Middle frontal gyrus (tissue), 1 donor: ENCODE data around the gene OSBPL10.
"Not testable (repeated sequence)": the region's sequence is repeated elsewhere in the genome, so short reads cannot be mapped to it uniquely, and the experiment has no call there.

Experiments
- DNase-seq: peaks from one replicate; pipeline ENCODE4 v3.0.0-alpha.2; 2015; ENCODE audit warnings: low spot score; ENCODE audit errors: extremely low spot score

The OSBPL10 gene

DNA sequence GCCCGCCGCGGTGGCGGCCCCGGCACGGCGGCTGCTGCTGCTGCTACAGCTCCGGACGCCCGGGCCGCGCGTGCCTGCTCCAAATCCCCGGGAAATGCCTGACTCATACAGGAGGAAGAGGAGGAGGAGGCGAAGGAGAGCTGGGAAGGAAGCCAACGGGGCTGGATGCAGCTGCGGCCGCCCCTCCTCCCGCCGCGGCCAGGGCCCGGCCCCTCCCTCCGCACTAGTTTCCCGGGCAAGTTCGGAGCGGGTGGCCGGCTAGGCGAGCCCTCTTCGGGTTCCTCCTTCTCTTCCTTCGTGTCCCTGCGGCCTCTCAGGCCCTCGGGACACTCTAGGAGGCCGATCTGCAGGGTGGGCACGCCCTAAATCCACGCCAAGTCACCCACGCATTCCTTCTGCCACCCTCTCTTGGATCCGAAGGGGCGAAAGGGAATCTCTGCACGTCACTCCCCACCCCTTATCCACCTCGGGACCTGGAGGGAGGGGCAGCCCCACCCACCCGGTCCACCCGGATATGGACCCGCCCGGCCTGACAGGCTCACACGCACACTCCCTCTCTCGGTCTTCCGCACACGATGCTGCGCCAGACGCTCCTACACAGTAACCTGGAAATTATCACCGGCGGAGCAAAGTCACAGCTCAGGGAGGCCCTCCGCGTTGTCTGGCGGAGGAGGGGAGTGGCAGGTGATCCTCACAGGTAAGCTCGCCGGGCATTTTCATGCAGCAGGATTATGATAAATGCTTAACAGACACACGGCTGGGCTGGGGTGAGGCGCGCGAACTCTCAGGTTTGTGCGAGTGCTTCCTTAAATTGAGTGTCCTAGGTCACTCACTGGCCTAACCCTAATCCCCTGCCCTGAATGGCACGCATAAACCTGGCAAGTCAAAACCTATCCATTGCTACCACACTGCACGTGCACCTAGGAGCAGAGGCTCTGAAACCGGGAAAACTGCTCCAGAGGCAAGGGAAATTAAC lies at the start of gene OSBPL10, which contains the start of gene ZNF860:
OSBPL10 (minus strand) TSS at position 57 of the 976 bp plus-strand sequence. CDS start 83 bp downstream, outside the sequence.
ZNF860 (plus strand) TSS at position 545 of the 976 bp plus-strand sequence. CDS start 7,330 bp downstream, outside the sequence.
- DNase-seq = peak; percentile 48

GRCh38 chr3:32026593-32026992 lies 45.5 kb upstream of the OSBPL10 start:
- DNase-seq = no peak

DNA sequence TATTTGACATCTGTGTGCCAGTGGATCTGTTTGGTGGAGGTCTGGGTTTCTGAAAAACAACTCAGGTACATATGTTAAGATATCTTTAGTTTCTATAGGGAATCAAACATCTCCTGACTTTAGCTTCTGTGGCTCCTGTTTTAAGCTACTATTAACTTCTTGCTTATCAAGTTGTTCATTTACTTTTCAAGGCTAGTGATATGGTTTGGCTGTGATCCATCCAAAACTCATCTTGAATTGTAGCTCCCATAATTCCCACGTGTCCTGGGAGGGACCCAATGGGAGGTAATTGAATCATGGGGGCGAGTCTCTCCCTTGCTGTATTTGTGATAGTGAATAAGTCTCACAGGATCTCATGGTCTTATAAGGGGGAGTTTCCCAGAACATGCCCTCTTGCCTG lies 41.9 kb upstream of the OSBPL10 start:
- no peak for DNase-seq

DNA sequence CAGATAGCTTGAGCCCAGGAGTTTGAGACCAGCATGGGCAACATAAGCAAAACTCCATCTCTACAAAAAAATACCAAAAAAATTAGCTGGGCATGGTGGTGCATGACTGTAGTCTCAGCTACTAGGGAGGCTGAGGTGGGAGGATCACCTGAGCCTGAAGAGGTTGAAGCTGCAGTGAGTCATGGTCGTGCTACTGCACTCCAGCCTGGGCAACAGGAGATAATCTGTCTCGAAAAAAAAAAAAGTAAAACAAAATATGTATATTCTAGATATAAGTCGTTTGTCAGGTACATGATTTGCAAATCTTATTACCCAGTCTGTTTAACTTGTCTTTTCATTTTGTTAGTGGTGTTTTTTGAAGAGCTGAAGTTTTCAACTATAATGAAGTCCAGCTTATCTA lies 40.7 kb upstream of the OSBPL10 start:
- no peak for DNase-seq

GRCh38 chr3:32021155-32021554 lies 40.1 kb upstream of the OSBPL10 start:
- no peak for DNase-seq

DNA sequence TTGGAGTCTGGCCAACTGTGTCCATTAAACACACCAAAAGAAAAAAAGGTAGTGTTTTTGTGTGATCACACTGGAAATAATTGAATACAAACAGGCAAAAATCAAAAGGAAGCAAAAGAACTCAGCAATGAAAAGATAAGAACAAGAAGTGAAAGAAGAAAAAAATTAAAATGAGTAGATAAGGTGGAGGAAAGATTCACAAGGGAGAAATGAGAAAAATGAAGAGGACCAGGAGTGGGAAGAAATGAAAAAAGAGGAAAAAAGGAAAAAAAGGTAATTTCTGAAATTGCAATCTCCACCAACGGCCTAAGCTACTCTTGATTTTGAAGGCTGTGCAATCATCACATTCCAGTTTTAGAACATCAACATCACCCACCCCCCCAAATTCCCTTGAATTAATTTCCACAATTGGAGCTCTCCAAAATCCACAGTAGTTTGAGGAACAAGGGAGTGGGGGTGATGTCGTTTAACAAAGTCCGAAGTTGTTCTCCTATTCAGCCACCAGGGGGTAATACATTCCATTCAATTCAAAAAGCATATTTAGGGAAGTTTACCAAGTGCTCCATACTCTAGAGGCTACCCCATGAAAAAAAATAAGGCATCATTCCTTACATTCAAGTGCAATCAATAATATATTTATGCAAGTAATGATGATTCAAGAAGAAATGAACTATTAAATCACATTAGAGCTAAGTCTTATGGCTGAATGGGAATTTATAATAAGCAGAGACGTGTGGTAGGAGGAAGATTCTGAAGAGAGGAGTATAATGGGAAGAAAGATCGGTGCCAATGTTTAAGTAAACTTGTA lies 37.9 kb upstream of the OSBPL10 start:
- DNase-seq = peak; percentile 22

- no peak for DNase-seq
These were observed 36.2 kb upstream of the OSBPL10 start for GRCh38 chr3:32017286-32017685.

GRCh38 chr3:32015638-32016037 lies 34.6 kb upstream of the OSBPL10 start:
- not testable (repeated sequence) for DNase-seq

- DNase-seq = not testable (repeated sequence)
These were observed 29.6 kb upstream of the OSBPL10 start for GRCh38 chr3:32010699-32011098.

DNA sequence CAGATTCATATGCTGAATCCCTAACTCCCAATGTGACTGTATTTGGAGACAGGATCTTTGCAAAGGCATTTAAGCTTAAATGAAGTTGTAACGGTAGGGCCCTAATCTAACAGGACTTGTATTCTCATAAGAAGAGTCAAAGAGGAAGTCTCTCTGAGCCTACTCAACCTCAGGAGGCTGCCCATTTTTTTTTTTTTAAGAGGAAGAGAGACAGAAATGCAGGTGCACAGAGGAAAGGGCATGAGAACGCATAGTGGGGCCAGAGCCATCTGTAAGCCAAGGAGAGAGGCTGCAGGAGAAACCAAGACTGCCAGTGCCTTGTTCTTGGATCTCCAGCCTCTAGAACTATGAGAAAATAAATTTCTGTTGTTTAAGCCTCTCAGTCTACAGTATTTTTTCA lies 28.9 kb upstream of the OSBPL10 start:
- no peak for DNase-seq

GRCh38 chr3:32009101-32009500 lies 28.0 kb upstream of the OSBPL10 start:
- DNase-seq = no peak

- no peak for DNase-seq
These were observed 23.2 kb upstream of the OSBPL10 start for GRCh38 chr3:32004113-32004765.

- no peak for DNase-seq
These were observed 22.3 kb upstream of the OSBPL10 start for GRCh38 chr3:32003380-32003779.

- DNase-seq = no peak
These were observed 21.7 kb upstream of the OSBPL10 start for GRCh38 chr3:32002561-32003368.

- DNase-seq = no peak
These were observed 19.8 kb upstream of the OSBPL10 start for GRCh38 chr3:32000877-32001276.

GRCh38 chr3:31999907-32000439 lies 18.9 kb upstream of the OSBPL10 start:
- DNase-seq = no peak

DNA sequence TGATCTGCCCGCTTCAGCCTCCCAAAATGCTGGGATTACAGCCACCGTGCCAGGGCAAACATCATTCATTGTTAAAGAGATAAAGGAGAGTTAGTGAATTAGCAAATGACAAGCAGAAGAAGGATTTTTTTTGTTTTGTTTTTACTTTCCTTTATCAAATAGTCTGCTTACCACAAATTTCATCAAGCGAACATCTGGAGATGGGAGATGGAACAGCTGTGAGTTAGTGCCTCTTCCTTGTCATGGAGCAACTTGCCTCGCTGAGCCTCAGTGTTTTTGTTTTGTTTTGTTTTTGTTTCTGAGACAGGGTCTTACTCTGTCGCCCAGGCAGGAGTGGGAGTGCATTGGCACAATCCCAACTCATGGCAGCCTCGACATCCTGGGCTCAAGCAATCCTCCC lies 16.4 kb upstream of the OSBPL10 start:
- DNase-seq = no peak

DNA sequence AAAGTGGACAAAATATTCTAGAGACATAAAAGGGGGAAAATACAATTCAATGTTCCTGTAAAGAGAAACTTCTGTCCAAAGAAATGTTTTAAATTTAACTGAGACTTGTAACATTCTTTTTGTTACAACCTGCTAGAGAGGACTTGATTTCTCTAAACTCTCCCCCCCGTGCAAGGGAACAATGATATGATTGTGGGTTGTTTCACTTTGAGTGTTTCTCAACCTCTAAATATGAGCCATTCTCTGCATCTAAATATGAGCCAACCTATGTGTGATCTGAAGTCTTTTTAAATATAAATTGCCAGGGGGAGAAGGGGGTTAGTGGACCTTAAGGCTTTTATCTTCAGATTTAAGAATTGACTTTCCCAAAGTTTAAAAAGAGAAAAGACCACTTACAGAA lies 15.1 kb upstream of the OSBPL10 start:
- DNase-seq = no peak

- DNase-seq = not testable (repeated sequence)
These were observed 14.0 kb upstream of the OSBPL10 start for GRCh38 chr3:31995026-31995425.

- DNase-seq = no peak
These were observed 12.8 kb upstream of the OSBPL10 start for GRCh38 chr3:31993843-31994242.
